ENCODE measurements around the gene ACTL7A.

The ACTL7A gene

GRCh38 chr9:108823829-108824228 lies 38.2 kb upstream of the ACTL7A start:
- no peak for DNase-seq (ENCODE audit: low read depth, low spot score)
- H3K4me3 ChIP-seq (ENCODE audit: low read depth, low read length) = no peak overlapping the region
- ChIA-PET POLR2A (no interaction called here), CTCF (no interaction called here)
- no peak for TF ChIP-seq CTCF (IDR thresholded peaks at IDR 0.05; ENCODE audit: insufficient read depth, low read length, missing control alignments)

GRCh38 chr9:108830272-108830671 lies 31.8 kb upstream of the ACTL7A start:
- no peak for TF ChIP-seq CTCF (IDR thresholded peaks at IDR 0.05; ENCODE audit: insufficient read depth, low read length, missing control alignments)
- DNase-seq (ENCODE audit: low read depth, low spot score) = no peak
- no peak overlapping the region for H3K4me3 ChIP-seq (ENCODE audit: low read depth, low read length)
- ChIA-PET CTCF (interaction anchor here (0.9 kb wide), 1 partner anchor 68 kb away, joined by 3 read pairs; no protein-coding TSS in a partner anchor), POLR2A (no interaction called here)

GRCh38 chr9:108831496-108832178 lies 30.4 kb upstream of the ACTL7A start:
- CTCF ChIA-PET = no interaction called here
- H3K4me3 ChIP-seq (ENCODE audit: low read depth, low read length) = no peak overlapping the region
- DNase-seq (ENCODE audit: low read depth, low spot score) = no peak
- POLR2A ChIA-PET = no interaction called here
- no peak for TF ChIP-seq CTCF (IDR thresholded peaks at IDR 0.05; ENCODE audit: insufficient read depth, low read length, missing control alignments)

GRCh38 chr9:108832179-108832500 lies 29.9 kb upstream of the ACTL7A start:
- POLR2A ChIA-PET = no interaction called here
- CTCF ChIA-PET = no interaction called here
- no peak for DNase-seq (ENCODE audit: low read depth, low spot score)

GRCh38 chr9:108834959-108835665 lies 27.0 kb upstream of the ACTL7A start:
- ChIA-PET POLR2A (no interaction called here), CTCF (no interaction called here)
- DNase-seq (ENCODE audit: low read depth, low spot score) = no peak
- no peak for TF ChIP-seq CTCF (IDR thresholded peaks at IDR 0.05; ENCODE audit: insufficient read depth, low read length, missing control alignments)
- H3K4me3 ChIP-seq (ENCODE audit: low read depth, low read length) = no peak overlapping the region

More at GRCh38 chr9:108832179-108832500, 29.9 kb upstream of the ACTL7A start:
- no peak overlapping the region for H3K4me3 ChIP-seq (ENCODE audit: low read depth, low read length)
- TF ChIP-seq CTCF (IDR thresholded peaks at IDR 0.05; ENCODE audit: insufficient read depth, low read length, missing control alignments) = no peak

- no peak for DNase-seq (ENCODE audit: low read depth, low spot score)
- ChIA-PET POLR2A (no interaction called here), CTCF (interaction anchor here (1.2 kb wide), 1 partner anchor 118 kb away, joined by 3 read pairs; no protein-coding TSS in a partner anchor)
- TF ChIP-seq CTCF (IDR thresholded peaks at IDR 0.05; ENCODE audit: insufficient read depth, low read length, missing control alignments) = no peak
- H3K4me3 ChIP-seq (ENCODE audit: low read depth, low read length) = no peak overlapping the region
These were observed 26.2 kb upstream of the ACTL7A start for GRCh38 chr9:108835831-108836230.

All from AG04449 (cell line).